Kidney tubule cell (primary cell): ENCODE data around the gene KDELR3.

Experiments used
- DNase-seq: peaks from one replicate; pipeline ENCODE4 v3.0.0-alpha.2; 2018; ENCODE audit warnings: low spot score

The KDELR3 gene

DNA sequence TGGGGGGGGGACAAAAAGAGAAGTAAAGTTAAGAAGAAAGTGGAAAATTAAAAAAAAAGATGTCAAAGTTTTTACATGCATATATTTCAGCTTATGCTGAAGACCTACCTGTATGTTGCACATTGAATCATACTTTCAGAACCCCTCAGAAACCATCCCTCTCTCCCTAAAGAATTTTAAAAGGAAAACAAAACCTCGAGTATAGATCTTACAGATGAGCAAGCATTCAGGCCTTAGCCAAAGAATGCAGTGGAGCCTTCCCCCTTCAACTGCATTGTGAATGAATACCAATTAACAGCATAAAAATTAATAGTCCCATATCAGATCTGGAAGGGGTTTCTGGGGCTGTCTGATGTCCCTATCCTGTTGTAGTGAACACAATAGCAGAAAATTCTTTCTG, 16.3 kb downstream of the KDELR3 start:
- DNase-seq = no peak

DNA sequence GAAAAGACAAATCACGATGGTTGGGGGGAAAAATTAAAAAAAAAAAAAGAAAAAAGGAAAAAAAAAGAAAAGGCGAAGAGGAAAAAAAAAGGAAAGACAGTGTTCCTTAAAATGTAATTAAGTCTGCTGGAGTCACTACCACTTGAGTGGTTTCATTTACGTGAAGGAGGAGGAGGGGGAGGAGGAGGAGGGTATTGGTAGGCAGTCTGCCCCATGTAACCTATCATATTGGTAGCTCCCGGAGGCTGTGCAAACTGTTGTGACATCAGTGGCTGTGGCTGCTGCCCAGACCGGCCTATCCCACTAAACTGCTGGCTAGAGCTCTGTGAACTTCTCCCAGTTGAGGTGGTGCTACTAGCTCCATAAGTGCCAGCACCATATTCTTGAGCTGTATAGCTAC, 17.9 kb downstream of the KDELR3 start:
- DNase-seq = no peak

DNA sequence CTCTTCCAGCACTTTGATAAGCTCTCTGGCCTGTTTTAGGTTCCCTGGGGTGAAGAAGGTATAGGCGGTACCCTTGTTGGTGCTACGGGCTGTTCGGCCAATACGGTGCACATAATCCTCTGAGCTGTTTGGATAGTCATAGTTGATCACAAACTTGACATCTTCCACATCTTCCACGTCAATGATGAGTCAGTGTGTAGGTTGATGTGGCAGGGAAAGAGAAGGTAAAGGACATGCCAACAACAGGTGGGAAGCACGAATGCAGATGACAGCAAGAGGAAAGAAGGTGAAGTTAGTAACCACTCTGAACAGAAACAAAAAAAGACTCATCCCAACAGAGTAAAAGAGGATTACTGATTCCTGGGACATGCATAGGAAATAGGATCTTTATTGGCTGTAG, 20.1 kb downstream of the KDELR3 start:
- no peak for DNase-seq

DNA sequence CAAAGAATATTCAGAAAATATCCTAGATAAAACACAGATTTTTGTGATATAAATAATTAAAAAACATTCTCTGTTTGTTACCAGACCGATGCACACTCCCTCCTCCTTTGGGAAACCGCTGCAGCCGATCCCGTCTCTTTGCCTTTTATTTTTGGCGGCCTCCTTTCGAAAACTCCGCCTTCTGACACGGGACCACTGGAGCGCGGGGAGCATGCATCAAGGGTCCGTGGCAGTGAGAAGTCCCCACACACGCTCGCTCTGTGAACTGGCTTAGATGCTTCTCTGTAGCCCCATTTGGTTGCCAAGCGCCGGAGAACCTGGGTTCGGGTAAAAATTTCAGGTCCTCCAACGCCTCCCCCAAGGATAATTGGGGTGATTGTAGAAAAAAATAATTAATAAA, 21.2 kb downstream of the KDELR3 start:
- no peak for DNase-seq

DNA sequence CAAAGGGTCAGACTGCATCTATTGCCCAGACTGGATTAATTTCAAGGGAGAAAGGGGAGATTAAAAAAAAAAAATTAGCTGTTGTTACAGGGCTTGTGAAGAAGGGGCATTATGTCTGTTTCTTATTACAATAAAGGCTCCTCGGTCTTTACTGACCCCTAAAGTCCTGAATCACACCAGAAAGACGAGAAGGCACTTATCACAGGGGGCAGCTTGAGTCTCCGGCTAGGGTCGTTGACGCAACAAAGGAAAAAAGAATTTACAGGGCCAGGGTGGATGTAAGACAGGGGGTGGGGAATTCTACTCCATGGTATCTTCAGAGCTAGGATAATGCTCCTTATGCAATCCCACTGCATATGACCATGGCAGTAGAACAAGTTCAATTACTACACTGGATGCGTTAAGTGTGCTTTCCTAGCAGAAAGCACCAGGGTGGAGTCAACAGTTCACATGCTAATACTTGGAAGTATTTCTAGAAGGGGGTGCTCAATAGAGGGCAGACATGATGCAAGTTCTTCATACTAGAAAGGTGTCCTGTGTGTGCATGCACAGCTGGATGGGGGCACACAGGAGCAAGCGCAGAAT, 21.8 kb downstream of the KDELR3 start:
- DNase-seq = no peak

DNA sequence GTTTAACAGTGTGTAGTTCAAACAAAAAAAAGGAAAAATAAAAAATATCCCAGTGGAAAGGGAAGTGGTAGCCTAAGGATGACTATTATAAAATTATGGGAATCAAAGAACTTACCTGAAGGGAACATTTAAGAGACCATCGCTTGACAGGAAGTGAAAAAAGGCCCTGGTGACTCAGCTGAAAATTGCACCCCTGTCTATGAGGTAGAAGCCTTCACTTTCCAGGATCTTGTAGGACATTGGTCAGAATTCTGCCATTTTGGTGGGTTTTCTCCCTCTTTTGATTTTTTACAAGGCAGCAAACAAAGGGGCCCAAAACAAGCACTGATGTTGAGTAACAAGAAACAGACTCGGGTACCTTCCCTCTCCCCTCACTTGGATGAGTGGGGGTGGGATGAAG, 22.6 kb downstream of the KDELR3 start:
- no peak for DNase-seq

DNA sequence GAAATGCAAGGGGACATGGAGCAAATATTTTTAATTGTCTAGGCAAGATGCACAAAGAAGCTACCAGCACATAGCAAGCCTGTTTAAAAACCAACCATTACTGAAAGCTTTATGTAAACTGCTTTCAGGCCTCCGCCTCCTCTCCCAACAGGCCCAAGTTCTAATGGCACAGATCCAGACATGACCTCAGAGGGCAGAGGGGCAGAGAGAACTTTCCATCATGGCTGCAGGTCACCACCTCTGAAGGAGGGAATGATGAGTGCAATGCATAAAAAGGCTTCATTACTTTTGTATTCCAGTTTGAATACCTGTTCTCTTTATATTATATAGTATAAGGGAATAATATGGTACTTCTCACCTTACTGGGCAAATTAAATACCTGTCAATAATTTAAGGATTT, 23.0 kb downstream of the KDELR3 start:
- peak; percentile 28 for DNase-seq

DNA sequence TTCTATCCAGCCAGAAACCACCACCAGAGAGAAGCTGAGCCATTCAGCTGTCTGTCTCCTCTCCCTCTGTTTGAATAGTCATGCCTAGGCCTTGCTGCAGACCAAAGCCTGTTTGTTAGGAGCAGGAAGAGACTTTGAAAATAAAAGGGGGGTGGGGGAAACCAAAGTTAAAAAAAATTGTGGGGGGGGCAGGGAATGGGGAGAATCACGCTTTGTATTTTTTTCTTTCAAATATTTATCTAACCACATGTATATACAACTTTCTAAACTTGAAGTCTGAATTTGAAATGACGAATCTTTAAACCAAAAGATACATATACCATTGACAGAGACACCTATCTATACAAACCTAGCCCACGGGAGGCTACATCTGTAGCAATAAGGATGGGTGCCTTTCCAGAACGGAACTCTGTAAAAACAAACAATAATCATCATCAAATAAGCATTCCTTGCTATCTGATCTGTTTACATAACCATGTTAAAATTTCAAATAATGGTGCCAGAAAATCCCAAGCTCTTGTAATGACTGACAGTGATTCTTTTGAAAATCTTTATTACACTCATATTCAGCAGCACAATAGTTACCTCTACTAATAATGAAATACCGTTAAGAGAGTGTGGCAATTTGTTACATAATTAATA, 23.9 kb downstream of the KDELR3 start:
- DNase-seq = no peak

DNA sequence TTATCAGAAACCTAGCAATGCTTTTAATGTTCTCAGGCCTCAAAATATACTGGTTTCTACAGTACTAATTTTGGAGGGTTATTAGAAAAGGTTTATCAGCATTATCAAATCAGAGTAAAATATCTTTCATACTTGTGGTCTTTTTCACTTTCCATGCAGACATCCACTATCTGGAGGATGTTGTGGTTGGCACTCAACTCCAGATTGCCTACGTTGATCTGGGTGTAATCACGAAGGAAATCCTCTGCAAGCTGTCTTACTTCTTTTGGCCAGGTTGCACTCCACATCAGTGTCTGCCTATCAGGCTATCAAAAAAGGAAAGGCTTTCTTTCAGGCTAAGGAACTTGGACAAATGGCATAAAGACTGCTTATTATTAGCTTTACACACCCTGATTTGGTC, 26.6 kb downstream of the KDELR3 start:
- no peak for DNase-seq

DNA sequence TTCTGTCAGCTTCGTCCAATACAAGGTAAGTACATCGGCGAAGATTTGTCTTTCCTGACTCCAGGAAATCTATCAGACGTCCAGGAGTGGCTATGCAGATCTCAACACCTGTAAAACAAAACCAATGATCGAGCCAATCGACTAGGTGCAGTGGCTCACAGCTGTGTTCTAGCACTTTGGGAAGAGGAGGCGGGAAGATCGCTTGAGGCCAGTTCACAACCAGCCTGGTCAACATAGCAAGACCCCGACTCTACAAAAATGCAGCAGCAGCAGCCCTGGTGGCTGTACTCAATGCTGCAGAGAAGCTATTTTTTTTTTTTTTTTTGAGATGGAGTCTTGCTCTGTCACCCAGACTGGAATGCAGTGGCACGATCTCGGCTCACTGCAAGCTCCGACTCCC, 27.0 kb downstream of the KDELR3 start:
- no peak for DNase-seq

DNA sequence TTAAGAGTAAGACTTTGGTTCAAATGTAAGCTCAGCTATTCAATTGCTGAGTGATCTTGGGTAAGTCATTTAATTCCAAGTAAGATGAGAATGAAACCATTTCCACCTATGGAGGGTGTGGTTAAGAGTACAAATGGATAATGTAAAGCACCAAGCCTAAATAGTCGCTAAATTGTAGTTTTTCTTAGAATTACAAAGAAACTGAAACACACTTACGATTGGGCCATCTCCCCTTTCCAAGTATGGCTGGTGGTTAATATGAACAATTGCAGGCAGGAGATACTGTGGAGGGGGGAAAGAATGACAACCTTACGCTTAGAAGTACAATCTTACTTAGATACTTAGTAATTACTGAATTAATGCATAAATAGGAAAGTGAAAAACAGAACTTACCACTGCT, 30.0 kb downstream of the KDELR3 start:
- no peak for DNase-seq

DNA sequence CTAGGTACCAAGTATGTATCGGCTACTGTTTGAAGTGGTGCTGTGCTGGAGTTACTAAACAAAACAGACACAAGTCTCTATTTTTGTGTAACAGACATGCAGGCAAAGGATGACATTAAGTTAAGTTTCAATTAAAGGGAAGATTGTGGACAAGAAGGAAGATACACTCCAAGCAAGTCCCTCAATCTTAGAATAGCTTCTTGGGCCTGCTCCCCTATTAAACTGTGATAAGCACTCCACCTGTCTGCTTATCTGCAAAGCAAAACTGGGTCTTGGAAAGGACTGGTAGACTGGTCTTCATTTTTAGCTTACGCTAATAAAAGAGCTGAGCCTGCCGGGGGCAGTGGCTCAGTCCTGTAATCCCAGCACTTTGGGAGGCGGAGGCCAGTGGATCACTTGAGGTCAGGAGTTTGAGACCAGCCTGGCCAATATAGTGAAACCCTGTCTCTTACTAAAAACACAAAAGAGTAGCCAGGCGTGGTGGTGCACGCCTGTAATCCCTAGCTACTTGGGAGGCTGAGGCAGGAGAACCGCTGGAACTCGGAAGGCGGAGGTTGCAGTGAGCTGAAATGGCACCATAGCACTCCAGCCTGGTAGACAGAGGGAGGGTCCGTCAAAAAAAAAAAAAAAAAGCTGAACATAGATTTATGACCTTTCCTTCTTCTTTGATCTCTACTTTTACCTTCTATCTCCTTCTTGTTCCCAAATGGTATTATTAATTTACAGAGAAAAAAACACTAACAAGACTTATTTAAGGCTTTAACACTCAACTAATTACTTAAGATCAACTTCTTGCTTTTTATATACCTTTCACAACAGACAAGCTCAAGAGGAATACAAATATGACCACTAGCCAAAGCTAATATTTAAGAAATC, 34.1 kb downstream of the KDELR3 start:
- DNase-seq = no peak

DNA sequence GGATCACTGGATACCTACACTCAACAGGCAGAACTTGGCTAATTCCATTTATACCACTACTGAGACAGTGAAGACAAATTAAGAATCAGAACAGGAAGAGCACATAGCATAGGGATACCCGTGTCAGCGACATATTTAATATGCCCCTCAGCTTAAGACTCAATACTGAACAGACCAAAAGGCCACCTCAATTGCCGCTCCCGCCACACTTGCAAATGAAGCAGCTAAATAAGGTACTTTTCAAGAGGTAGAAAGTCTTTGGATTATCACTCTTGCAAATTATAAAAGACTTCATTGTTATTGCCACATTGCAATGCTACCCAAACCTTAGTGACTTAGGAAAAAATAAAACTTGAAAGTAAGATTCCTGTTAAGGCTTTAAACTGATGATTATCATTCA, 35.1 kb downstream of the KDELR3 start:
- DNase-seq = no peak

DNA sequence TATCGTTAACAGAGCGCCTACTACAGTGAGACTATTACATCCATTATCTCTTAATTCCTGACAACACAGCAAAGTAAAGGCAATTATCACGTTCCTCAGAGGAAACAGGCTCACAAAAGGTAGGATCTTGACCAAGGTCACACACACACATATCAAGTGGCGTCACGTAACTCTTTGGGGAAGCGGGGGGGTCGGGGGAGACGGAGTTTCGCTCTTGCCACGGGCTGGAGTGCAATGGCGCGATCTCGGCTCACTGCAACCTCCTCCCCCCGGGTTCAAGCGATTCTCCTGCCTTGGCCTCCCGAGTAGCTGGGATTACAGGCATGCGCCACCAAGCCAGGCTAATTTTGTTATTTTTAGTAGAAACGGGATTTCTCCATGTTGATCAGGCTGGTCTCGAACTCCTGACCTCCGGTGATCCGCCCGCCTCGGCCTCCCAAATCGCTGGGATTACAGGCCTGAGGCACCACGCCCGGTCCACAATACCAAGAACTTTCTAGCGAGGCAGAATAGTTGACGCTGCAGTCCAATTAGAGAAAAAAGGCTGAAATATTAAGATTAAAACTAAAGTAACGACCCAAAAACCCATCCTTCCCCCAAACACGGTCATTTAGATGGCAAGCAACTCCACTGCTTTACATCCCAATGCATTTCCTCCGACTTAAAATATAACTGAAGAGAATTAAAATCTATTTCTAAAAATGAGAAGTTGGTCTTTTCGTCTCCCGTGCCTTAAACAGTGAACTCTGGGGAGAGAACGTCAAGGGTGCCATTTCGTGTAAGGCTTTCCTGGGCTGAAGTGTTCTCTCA, 37.0 kb downstream of the KDELR3 start:
- DNase-seq = peak; percentile 61

DNA sequence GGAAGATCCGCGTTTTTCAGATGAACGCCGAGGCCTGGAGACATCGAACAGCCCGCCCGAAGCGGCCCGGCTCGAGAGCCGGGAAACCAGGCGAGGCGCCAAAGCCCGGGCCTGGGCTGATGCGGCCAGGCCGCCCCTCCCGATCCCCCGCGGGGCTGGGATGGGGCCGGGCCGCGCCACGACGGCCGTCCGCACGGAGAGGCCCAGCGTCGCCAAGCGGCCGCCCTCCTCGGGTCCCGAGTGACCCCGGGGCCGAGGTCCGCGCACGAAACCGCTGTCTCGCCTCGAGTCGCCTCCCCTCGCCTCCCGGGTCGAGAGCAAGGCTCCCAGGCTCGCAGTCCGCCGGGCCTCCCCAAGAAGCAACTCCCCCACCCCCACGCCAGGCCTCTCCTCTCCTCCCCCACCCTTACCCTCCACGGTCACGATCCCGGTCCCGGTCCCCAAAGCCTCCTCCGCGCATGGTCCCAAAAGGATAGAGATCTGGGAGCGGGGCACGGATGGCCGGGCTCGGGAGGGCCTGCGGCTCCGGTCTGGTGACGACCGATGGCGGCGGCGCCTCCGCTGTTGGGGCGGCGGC, 37.7 kb downstream of the KDELR3 start:
- peak; percentile 51 for DNase-seq

DNA sequence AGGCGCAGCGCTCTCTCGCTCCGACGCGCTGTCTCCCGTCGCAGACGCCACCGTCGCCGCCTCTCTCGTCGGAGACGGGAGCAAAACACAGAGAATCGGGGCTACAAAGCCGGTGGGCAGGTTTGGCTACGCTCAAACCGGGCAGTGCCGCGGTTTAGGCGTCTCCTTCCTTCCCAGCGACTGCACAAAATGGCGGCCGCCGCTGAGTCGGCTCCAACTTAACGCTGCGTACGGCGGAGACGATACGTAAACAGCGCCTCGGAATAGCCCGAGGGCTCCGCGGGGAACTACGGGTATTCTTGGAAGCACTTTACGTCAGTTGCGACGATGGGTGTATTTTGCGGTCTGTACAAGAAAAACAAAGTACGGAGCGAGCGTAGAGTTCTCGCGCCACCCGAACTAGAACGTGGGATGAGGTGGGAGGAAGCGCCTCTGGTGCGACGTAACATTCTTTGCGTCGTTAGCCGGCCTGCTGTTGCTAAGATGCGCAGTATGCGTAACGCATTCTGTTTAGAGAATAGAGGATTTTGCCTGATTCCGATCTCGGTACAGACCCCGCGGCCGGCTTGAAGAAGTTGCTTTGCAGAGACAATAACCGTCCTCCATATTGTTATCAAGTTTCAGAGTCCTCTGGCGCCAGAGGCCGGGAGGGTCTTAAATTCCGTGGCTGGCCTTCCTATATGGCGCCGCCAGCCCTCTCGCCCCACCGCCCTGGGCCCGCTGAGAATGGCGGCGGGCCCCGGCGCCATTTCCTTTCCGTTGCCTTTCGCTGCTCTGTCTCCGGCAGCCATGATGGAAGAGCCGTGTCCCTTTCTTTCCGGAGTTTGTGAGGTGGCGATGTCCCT, 38.4 kb downstream of the KDELR3 start, which contains the start of gene DDX17:
Gene DDX17 (minus strand): TSS at position 194 of the 845 bp plus-strand sequence.
- peak; percentile 96 for DNase-seq

DNA sequence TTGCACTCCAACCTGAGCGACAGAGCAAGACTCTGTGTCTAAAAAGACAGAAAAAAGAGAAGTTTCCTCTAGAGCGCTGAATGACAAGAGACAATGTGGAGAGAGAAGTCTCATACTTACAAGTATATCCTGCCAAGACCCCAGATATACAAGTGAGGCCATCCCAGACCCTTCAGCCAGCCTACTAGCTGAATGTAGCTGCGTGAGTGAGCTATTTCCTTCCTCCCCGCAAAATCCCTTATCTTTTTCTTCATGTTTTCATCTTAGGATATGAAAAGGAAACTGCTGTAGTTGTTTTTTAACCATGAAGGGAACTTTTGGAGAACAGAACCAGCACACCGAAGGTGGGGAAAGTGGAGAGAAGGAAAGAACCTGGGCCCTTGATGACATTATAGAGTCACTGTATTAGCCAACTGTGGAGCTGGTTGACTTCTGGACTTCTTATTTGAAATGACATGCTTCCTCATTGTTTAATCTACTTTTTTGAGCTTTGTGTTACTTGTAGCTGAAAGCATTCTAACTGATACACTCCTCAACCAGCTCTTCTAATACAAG, 42.6 kb downstream of the KDELR3 start:
- DNase-seq = no peak

DNA sequence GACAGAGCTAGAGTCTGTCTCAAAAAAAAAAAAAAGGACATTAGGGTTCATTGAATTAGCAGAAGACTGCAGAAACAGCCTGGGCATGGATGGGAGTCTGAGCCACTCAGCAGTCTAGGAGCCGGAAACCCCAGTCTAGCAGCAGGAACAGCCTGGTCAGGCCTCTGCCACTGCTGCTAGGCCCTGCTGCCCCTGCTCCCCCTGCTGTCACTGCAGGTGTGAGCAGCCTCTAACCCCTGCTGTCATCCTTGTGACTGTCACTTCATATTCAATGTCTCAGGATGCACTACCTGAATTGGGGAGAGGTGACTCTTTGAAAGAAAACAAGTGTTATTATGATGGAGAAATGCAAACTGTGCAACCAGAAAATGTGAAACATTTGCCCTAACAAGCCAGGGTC, 45.2 kb downstream of the KDELR3 start:
- no peak for DNase-seq

DNA sequence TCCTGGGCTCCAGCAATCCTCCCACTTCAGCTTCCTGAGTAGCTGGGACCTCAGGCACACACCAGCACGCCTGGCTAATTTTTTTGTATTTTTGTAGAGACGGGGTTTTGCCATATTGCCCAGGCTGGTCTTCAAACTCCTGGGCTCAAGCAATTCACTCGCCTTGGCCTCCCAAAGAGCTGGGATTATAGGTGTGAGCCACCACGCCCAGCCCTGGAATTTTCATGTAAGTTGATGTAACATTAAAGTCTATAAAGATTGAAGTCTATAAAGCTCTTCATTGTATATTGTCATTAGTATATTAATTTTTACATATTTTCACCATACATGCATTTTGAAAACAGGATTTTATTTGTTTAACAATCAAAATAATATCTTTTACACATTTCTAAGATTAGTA, 50.7 kb downstream of the KDELR3 start:
- DNase-seq = no peak

DNA sequence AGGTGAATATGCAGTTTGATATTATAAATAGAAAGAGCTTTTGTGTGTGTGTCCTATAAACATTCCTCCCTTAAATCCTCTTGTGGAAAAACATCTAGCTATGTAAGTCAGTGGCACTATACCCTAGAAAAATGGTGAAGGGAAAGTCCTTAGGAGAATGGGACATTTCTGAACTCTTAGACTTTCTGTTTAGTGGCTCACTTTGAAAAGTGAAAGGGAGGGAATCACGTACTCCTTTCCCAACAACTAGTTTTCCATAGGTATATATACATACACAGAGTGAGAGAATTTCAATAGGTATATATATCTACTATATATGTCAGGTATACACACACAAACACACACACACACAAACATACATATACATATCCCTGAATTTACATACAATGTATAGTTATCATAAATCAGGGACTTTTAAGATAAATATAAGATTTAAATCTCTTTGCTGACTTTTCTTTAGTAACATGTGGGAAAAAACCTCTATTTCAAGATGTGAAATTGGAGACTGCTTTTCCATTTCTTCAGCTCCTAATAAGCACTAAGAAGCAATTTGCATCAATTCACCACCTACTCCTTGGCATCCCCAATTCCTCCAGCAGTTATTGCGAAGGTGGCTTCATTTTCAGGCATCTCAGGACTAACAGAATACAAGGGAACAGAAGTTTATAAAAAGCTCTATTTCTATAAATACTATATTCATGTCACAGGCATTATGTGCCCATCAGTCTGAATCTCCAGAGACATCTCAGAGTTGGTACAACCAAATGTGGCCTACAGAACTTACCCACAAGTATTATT, 51.8 kb downstream of the KDELR3 start:
- no peak for DNase-seq
